Esophagus squamous epithelium (tissue), 4 donors: ENCODE measurements around the gene SHISAL1.

Experiments used
- POLR2A ChIP-seq, 4 donors: fragments of 450-650 bp; IDR thresholded peaks; one replicate each; pipeline ENCODE4 v1.6.1; 2017; ENCODE audit warnings: antibody characterized with exemption in 4 of 4, mild to moderate bottlenecking in 4 of 4, moderate library complexity in 3 of 4
- TF ChIP-seq, protein P1 (sequence below), 6 experiments: fragments of 450-650 bp in 4 of 6; fragments of 200-600 bp in 2 of 6; sonication (generic) in 2 of 6; IDR thresholded peaks; one replicate each; pipeline ENCODE4 v1.5.1; 2016 to 2019; ENCODE audit warnings: antibody characterized with exemption in 6 of 6, mild to moderate bottlenecking in 4 of 6, moderate library complexity in 4 of 6

DNA sequence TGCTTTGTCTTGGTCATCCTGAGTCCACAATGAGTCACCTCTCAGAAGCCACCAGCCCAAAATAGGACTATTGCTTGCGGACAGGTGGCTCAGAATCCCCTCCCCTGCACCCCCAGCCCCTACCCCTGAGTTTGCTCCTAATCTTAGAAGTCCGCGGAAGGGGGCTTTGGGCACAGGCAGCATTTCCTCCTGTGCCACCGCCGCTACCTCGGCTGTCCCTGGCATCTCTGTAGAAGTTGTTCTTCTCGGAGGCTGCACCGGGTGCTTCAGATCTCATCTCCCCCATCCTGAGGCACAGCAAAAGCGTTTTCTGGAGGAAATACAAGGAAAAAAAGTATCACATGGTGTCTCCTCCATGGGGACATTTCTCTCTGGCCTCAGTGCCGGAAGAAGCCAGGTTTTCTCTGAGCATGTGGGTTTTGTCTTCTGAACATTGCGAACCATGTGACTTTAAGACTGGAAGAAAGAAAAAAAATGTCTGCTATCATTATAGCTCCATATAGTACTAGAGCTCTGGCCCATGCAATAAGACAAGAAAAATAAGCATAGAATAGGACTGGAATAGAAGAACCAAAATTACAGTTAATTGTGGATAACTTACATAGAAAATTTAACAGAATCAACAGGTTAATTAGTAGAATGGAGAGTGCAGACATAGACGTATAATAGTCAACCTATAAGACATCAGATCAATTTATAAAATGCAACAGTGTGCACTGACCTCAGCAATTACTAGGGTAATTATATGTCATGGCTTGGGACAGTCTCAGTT lies 63.2 kb downstream of the SHISAL1 start:
- TF ChIP-seq, protein P1, sequence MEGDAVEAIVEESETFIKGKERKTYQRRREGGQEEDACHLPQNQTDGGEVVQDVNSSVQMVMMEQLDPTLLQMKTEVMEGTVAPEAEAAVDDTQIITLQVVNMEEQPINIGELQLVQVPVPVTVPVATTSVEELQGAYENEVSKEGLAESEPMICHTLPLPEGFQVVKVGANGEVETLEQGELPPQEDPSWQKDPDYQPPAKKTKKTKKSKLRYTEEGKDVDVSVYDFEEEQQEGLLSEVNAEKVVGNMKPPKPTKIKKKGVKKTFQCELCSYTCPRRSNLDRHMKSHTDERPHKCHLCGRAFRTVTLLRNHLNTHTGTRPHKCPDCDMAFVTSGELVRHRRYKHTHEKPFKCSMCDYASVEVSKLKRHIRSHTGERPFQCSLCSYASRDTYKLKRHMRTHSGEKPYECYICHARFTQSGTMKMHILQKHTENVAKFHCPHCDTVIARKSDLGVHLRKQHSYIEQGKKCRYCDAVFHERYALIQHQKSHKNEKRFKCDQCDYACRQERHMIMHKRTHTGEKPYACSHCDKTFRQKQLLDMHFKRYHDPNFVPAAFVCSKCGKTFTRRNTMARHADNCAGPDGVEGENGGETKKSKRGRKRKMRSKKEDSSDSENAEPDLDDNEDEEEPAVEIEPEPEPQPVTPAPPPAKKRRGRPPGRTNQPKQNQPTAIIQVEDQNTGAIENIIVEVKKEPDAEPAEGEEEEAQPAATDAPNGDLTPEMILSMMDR (IDR thresholded peaks at IDR 0.05), result no peak
- no peak for TF ChIP-seq POLR2A (IDR thresholded peaks at IDR 0.05)
